GM21529 (cell line): ENCODE results near the gene PLEKHN1.

Experiments
- ATAC-seq: cut with Tn5 transposase; IDR thresholded peaks from one replicate; pipeline ENCODE4 v1.9.1; 2021; ENCODE audit not compliant: unreplicated experiment

The PLEKHN1 gene

DNA sequence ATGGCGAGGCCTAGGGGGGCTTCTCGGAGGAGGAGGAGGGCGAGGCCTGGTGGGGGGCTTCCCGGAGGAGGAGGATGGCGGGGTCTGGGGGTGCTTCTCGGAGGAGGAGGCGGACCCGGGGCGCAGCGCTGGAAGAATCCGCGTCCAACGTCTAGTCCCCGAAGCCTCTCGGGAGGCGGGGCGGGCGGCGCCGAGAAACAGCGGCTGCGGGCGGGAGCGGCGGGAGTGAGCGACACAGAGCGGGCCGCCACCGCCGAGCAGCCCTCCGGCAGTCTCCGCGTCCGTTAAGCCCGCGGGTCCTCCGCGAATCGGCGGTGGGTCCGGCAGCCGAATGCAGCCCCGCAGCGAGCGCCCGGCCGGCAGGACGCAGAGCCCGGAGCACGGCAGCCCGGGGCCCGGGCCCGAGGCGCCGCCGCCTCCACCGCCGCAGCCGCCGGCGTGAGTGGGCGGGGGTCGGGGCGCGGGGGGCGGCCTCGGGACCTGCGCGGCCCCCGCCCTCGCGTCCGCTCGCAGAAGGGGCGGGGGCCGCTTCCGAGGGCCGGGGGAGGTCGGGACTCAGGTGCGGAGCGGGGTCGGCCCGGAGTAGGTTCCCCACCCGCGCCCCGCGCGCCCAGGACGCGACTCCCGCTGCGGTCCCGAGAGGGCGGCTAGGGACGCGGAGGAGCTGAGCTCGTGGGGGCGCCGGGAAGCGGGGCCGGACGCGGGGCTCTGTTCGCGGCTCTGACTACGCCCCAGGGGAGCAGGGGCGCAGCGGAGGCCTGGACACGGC is 5.7 kb upstream of the PLEKHN1 start, which contains the start of gene KLHL17:
TSS of gene KLHL17 (plus strand) at position 222 of the 769 bp plus-strand sequence. CDS start at position 332, 110 bp downstream.
- peak; percentile 47 for ATAC-seq

- ATAC-seq = no peak
These were observed 5.1 kb upstream of the PLEKHN1 start for GRCh38 chr1:961132-961669.

DNA sequence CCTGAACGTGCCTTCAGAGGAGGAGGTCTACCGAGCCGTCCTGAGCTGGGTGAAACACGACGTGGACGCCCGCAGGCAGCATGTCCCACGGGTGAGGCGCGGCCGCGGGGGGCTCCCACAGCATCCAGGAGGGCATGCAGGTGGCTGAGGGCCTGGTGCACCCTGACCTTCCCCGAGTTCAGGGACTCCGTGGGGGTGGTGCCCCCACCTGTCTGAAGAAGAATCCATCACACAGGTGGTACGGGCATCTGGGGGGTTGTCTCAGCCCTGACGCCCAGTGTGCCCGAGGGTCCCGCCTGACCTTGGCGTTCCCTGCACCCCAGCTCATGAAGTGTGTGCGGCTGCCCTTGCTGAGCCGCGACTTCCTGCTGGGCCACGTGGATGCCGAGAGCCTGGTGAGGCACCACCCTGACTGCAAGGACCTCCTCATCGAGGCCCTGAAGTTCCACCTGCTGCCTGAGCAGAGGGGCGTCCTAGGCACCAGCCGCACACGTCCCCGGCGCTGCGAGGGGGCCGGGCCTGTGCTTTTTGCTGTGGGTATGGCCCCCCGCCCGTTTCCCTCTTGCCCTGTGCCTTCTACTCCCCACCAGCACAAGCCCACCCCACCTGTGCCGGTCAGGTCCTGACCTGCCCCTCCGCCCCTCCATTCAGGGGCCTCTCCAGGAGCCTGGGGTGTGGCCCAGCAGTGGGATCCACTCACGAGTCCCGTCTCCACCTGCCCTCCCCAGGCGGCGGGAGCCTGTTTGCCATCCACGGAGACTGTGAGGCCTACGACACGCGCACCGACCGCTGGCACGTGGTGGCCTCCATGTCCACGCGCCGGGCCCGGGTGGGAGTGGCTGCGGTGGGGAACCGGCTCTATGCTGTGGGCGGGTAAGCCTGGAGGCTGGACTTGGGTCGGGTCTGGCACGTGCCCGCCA is 3.6 kb upstream of the PLEKHN1 start:
- ATAC-seq = no peak

GRCh38 chr1:963301-963651 is 3.0 kb upstream of the PLEKHN1 start:
- ATAC-seq = no peak

DNA sequence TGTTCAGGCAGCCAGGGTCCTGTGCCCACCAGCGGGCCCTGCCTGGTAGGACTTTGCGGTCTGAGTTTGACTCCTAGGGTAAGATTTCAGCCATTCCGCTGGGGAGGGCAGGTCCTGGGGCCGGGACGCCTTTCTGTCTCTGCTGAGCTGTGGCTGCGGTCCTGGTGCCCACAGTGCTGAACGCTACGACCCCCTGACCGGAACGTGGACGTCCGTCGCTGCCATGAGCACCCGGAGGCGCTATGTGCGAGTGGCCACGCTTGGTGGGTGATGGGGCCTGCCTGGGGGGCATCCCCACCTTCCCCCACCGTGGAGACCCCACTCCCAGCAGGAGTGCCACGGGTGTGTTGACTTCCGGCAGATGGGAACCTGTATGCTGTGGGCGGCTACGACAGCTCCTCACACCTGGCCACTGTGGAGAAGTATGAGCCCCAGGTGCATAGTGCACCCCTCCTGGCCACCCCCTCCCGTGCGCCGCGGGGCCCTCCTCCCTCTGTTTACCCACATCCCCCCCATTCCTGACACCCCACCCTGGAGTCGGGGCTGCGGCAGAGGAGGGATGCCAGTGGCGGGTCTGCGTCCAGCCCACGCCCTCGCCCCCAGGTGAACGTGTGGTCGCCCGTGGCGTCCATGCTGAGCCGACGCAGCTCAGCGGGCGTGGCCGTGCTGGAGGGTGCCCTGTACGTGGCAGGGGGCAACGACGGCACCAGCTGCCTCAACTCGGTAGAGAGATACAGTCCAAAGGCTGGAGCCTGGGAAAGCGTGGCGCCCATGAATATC is 2.3 kb upstream of the PLEKHN1 start:
- ATAC-seq = no peak

- ATAC-seq = no peak
These were observed 1.4 kb upstream of the PLEKHN1 start for GRCh38 chr1:964691-965525.

DNA sequence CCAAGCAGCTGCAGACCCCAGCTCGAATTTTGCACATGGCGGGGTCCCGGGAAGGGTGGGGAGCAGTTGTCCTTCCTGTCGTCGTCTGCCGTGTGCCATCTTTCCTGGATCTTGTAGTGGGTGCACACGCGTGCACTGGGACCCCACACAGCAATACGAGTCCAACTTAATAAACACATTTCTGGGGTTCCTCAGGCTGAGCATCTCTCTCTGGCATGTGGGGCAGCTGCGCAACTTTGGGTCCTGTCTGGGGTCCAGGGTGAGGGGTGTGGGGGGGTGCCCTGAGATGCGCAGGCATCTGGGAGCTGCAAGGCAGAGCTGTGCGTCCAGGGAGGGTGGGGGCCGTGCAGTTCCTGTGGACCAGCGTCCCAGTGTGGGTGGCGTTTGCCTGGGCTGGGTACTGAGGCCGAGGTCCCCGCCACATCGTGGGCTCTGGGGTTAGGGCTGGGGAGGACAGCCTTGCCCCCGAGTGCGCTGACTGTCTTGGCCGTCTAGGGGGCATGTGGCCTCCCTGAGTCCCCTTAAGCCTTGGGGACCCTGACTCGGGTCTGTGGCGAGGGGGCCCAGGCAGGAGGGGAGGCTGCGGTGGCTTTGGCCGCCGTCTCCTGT is 652 bp upstream of the PLEKHN1 start:
- ATAC-seq = no peak

DNA sequence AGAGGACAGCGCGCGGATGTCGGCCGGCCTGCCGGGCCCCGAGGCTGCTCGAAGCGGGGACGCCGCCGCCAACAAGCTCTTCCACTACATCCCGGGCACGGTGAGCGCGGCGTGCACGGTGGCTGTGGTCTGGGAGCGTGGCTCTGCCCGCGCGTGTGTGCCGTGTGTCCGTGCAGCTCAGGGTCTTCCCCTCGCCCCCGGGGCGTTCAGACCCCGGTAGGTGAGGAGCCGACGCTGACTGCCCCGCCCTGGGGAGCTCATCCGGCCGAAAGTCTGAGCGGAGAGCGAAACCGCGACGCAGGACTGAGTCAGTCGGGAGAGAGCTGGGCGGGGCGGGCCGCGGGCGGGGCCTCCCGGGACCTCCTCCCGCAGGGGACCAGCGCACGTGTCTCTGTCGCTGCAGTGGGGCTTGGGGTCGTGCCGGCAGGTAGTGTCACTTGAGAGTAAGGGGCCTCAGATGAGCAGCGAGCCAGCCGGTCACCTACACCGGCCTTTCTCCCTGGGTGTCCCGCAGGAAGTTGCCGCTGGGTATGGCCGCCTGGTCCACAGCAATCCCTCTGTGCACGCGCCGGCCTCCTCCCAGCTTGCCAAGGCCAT is 520 bp downstream of the PLEKHN1 start:
- ATAC-seq = peak; percentile 82

GRCh38 chr1:967466-968343 is 1.4 kb downstream of the PLEKHN1 start:
- ATAC-seq = no peak

DNA sequence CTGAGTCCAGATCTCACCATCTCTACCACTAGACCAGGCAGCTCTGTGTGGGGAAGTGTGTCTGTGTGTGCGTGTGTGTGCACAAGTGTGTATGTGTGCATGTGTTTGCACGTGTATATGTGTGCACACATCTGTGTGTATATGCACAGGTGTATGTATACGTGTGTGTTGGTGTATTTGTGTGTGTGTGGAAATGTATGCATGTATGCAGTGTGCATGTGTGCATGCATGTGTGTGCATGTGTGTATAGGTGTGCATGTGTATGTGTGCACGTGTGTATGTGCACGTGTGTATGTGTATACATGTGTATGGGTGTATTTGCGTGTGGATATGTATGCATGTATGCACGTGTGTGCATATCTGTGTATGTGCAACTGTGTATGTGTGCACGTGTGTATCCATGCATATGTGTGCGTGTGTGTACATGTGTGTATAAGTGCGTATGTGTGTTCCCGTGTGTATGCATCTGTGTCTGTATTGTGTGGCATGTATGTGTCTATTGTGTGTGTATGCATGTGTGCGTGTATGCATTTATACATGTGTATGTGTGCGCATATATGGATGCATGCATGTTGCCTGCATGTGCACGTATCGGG is 3.1 kb downstream of the PLEKHN1 start:
- no peak for ATAC-seq

- ATAC-seq = no peak
These were observed 4.1 kb downstream of the PLEKHN1 start for GRCh38 chr1:970242-970972.

GRCh38 chr1:970973-971730 is 4.9 kb downstream of the PLEKHN1 start:
- no peak for ATAC-seq

DNA sequence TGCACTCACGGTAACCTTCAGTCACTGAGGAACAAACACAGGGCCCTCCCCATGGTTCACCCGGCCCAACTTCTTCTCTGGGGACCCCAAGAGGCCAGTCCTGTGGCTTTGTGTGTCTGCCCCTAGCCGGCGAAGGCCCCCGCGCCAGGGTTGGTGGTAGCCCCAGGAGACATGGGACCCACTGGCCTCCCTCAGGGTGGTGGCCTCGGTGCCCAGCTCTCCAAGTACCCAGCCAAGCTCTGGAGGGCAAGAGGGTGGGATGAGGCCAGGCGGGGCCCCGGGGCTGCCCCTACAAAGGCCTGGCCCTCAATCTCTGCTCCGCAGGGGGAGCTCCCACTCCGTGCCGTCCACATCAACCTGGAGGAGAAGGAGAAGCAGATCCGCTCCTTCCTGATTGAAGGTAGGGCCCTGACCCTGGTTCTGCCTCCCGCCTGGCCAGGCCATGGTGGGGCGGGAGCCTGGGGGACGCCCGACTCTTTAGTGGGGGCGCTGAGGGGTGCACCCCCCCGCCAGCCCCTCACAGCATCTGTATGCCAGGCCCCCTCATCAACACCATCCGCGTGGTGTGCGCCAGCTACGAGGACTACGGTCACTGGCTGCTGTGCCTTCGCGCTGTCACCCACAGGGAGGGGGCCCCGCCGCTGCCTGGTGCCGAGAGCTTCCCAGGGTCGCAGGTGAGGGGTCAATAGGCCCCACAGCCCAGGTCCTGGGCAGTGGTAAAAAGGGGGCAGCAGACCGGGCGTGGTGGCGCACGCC is 5.6 kb downstream of the PLEKHN1 start:
- ATAC-seq = no peak

DNA sequence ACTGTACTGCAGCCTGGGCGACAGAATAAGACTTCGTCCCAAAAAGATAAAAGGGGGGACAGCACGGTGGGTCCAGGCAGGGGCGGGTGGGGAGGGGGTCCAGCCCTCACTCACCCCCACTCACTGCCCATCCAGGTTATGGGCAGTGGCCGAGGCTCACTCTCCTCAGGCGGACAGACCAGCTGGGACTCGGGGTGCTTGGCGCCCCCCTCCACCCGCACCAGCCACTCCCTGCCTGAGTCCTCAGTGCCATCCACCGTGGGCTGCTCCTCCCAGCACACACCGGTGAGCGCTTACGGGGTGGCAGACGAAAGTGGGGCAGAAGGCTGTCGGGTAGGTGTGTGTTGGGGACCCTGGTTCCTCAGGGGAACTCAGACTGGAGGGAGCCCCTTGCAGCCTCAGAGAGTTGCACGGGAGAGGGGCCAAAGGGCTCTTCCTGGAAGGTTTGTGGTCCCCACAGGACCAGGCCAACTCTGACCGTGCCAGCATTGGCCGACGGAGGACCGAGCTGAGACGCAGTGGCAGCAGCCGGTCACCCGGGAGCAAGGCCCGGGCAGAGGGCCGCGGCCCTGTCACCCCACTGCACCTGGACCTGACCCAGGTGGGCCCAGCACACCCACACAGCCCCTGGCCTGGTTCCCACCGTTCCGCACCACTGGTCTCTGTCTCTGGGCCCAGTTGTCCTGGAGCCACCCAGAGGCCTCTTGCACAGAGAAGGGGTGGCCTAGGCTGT is 6.6 kb downstream of the PLEKHN1 start:
- no peak for ATAC-seq
